ENCODE results near the gene ITGA7.

Gene ITGA7

DNA sequence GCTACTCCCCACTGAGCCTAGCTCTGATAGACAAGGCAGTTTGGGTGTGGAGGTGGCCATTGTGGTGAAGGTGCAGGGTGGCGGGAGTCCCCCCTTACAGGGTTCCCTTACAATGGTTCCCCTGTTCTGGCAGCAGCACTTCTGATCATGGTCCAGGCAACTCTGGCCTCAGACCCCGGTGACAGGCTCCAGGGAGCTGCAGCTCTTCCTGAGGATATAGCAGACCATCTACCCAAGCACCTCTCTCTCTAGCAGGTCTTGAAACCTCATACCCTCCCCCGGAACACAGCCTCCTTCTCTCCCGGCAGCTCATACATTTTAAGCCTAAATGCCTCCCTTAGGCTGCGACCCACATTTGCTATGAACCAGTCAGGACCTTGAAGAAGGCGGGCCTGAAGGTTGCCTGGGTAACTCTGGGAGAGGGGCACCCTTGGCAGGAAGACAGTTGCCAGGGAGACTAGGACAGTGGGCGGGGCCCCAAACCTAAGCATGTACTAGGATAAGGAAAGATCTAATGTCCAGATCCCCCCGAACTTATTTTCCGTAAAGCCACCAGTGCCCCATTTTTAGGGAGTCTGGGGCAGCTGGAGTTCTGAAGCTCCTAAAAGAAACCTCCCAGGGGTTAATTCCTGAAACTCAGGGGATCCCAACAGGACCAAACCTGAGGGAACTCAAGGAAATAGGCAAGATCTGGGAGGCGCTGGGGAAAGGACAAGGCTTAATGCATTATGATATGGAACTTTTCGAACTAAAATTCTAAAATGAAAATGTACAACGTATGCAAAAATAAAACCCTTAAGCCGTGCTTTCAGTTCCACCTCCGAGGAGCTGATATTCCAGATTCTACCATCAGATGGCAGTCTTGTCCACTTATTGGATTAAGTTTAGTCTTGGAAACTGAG, 30.7 kb upstream of the ITGA7 start:
- no peak for TF ChIP-seq ZNF274 (IDR thresholded peaks at IDR 0.05; ENCODE audit: low read depth, low read length)
- H3K4me3 ChIP-seq (ENCODE audit: low read length), result peak overlapping the region; percentile 94

DNA sequence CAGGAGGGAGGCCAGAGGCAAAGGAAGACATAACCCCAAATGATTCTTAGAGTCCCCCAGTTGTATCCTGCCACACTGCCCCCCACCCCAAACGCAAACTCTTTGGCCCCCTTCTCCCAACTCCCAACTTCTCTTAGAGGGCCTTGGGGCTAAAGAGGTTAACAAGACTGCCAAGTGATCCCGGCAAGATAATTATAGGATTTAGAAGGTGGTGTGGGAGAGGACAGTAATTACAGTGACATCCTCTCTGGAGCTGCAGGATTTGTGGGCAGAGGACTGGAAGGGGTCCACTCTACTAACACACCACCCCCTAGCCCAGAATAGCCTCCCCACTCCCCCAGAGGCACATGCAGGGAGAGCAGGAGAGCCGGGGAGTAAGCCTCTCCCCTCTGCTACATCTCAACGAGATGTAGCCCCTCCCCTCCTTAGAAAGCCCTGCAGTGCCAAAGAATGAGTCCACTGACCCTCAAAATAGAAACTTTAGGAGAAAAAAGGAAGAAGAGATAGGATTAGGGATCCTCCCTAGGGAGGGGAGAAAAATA, 29.9 kb upstream of the ITGA7 start:
- TF ChIP-seq ZNF274 (IDR thresholded peaks at IDR 0.05; ENCODE audit: low read depth, low read length), result no peak
- H3K4me3 ChIP-seq (ENCODE audit: low read length), result peak overlapping the region; percentile 94; the same call in 1 of the 2 replicates

DNA sequence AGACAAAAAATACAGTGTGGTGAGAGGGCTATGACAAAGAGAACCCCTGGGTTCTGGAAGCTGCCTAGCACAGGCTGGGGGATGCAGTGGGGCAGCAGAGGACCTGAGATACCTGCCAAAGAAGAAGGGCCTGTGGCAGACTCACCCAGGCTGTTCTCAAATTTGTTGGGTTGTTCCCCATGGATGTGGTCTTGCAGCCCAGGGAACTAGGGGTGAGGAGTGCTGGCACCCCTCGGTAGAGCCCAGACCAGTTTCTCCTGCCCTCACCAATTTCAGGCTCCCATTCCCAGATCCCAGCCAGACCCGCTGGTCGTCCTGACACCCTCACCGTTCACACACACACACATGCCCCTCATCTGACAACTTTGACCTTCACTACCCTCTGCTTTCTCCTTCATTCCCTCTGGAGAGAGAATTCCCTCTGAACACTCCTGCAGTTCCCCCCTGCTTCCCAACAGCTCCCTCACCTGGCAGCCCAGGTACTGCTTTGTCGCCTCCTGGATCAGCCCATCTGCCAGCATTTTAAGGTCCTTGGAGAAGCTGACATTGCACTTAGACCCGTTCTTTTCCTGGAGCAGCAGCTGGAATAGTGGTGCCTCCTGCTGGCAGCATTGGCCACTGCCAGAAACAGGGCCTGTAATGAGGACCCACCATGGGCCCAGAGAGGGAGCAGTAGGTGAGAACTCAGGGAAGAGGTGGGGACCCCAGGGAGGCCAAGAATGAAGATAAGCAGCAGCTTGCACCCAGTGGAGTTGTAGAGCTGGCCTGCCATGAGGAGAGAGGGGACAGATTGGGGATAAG, 29.3 kb upstream of the ITGA7 start:
- no peak overlapping the region for H3K4me3 ChIP-seq (ENCODE audit: low read length)
- no peak for TF ChIP-seq ZNF274 (IDR thresholded peaks at IDR 0.05; ENCODE audit: low read depth, low read length)

DNA sequence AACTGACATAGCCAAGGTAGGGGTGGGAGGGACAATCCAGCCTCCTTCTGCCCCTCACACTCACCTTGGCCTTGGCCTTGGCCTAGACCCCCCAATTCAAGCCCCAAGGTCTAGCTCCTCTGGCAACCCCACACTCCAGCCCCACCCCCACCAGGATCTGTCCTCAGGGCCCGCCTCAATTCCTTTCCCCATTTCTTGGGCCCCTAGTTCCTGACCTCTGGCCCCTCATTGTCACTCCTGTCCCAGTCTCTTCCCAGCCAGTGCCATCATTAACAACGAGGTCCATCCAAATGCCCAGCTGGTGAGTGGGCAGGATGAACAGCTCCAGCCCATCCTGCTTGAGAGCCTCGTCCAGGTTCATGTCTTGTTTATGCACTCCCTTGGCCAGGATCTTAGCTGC, 28.4 kb upstream of the ITGA7 start:
- no peak overlapping the region for H3K4me3 ChIP-seq (ENCODE audit: low read length)
- TF ChIP-seq ZNF274 (IDR thresholded peaks at IDR 0.05; ENCODE audit: low read depth, low read length), result no peak

DNA sequence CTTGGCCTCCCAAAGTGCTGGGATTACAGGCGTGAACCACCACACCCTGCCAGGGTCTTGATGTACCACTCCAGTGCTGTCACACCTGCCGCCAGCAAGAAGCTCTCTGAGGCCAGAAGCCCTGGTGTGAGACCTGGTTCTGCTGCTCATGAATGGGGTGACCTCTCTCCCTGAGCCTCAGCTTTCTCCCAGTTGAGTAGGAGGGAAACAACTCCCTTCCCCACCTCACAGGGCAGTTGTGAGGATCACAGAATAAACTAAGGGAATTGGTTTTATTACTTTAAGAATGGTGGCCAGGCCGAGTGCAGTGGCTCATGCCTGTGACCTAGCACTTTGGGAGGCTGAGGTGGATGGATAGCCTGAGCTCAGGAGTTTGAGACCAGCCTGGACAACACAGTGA, 26.9 kb upstream of the ITGA7 start:
- no peak overlapping the region for H3K4me3 ChIP-seq (ENCODE audit: low read length)
- TF ChIP-seq ZNF274 (IDR thresholded peaks at IDR 0.05; ENCODE audit: low read depth, low read length), result no peak

DNA sequence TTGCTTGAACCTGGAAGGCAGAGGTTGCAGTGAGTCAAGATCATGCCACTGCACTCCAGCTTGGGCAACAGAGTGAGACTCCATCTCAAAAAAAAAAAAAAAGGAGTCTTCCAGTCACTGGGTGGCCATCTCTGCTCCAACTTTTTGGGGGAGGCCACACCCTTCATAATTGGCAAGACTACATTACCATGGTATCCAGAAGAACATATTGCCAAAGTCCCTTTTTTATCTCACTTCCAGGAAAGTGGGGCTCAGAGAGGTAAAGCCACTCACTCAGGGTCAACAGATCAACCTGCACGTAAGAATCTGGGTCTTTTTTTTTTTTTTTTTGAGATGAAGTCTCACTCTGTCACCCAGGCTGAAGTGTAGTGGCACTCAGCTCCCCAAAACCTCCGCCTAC, 26.2 kb upstream of the ITGA7 start:
- H3K4me3 ChIP-seq (ENCODE audit: low read length), result no peak overlapping the region
- no peak for TF ChIP-seq ZNF274 (IDR thresholded peaks at IDR 0.05; ENCODE audit: low read depth, low read length)

DNA sequence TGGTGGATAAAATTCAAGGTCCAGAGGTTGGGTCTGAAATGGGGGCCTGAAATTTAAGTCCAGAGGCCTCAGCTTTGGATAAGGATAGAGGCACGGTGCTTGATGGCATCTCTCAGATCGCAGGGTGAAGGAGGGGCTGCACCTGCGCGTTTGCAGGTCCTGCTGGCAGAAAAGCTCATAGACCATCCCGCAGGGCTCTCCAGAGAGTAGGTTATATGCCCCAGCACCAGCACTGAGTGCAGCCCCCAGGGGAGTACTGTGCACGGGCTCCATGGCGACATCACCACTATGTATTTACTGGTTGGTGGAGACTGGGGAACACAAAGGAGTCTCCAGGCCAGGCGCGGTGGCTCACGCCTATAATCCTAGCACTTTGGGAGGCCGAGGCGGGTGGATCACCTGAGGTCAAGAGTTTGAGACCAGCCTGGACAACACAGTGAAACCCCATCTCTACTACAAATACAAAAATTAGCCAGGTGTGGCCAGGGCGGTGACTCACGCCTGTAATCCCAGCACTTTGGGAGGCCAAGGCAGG, 25.4 kb upstream of the ITGA7 start:
- no peak overlapping the region for H3K4me3 ChIP-seq (ENCODE audit: low read length)
- no peak for TF ChIP-seq ZNF274 (IDR thresholded peaks at IDR 0.05; ENCODE audit: low read depth, low read length)

DNA sequence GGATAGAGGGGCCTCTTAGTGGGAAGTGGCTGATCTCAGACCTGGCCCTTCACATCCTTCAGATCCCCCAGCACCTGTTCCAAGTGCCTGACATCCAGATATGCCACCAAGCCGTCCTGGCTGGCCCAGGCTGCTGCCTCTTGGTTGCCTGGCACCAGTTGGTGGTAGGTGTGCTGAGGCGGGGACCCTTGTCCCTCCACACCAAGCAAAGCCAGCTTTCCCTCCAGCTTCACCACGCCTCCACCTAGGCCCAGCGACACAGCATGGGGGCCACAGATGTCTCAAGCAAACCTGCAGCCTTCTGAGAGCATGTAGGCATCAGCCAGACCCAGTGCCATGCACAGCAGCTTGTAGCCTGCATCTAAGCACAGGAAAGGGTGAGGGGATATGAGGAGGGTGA, 24.6 kb upstream of the ITGA7 start:
- no peak for TF ChIP-seq ZNF274 (IDR thresholded peaks at IDR 0.05; ENCODE audit: low read depth, low read length)
- no peak overlapping the region for H3K4me3 ChIP-seq (ENCODE audit: low read length)

DNA sequence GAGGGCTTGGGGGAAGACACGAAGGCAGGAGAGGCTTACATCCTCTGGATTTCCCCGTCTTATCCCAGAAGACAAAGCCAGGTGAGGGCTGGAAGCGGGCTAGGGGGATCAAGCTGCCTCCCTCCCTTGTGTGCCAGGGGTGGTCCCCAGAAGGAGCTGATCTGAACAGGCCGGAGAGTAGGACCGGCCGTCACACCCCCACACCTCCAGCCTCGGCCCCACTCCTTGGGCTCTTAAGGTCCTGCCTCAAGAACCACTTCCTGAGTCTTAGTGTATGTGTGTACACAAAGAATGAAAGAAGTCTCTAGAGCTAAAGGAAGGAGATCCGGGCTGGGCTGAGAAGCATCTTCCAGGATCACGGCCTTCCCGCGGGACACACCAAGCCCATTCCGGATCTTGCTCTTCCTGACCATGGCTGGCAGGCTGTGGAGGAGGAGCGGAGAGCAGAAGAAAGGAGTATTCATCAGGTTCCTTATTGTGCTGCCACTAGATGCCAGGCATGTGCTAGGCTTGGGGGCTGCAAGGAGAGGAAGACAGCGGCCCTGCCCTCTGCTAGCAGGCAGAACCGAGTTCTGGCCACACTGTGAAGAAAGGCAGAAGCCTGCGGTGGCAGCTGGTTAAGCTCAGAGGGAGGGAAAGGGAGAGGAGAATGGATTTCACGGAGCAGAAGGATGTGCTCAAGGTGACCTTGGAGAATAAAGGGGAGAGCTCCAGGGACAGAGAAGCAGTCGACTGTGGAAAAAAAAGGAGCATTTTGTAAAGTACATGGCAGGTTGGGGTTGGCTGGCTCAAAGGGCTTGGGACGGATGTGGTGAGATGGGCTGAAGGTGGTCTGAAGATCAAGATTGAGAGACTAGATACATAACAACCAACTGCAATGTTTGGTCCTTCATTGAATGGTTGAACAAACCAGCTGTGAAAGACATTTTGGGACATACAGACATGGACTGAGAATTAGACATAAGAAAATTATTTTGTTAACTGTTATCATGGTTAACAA, 22.4 kb upstream of the ITGA7 start:
- H3K4me3 ChIP-seq (ENCODE audit: low read length), result peak overlapping the region; percentile 73; the same call in 1 of the 2 replicates
- no peak for TF ChIP-seq ZNF274 (IDR thresholded peaks at IDR 0.05; ENCODE audit: low read depth, low read length)

DNA sequence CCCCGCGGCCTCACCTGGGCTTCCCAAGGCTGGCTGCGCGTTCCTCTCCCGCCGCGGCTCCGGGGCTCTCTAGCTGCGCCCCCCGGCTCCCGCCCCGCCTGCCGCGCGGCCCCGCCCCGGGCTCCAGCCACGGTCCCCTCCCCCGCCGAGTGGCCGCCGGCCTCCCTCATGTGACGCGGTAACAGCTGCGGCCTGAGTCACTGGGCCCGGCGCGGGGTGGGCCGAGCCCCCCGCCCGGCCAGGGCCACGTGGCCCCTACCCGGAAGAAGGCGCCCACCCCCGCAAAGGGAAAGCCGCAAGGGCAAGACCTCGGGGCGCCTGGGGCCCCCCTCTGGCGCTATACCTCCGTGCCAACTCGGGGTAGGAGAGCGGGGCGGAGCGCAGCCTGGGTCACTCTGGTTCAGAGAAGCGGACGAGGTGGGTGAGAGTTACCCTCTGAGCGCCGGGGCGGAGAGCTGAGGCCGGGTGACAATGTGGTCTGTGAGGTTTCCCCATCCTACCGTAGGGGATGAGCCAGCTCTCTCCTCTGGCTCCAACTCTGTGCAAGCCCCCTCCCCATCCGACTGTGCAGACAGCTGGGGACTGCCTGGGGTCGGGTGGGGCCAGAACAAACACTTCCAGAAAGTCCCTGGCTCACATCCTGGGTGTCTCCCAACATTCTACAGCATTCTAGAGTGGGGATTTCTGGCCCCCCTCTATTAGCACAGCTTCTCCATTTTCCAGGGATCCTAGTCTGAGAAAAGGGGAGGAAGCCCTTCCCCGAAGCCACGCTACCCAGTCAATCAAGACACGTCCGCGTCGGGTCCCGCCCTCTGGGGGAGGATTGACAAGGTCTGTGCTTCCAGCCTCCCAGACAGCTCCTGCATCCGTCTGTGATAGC, 21.5 kb upstream of the ITGA7 start, which contains the start of gene CD63:
TSS of gene CD63 (minus strand) at position 71 of the 880 bp plus-strand sequence. CDS start 668 bp downstream, outside the sequence.
- H3K4me3 ChIP-seq (ENCODE audit: low read length), result peak within 1 kb of the TSS; percentile 73
- no peak for TF ChIP-seq ZNF274 (IDR thresholded peaks at IDR 0.05; ENCODE audit: low read depth, low read length)

DNA sequence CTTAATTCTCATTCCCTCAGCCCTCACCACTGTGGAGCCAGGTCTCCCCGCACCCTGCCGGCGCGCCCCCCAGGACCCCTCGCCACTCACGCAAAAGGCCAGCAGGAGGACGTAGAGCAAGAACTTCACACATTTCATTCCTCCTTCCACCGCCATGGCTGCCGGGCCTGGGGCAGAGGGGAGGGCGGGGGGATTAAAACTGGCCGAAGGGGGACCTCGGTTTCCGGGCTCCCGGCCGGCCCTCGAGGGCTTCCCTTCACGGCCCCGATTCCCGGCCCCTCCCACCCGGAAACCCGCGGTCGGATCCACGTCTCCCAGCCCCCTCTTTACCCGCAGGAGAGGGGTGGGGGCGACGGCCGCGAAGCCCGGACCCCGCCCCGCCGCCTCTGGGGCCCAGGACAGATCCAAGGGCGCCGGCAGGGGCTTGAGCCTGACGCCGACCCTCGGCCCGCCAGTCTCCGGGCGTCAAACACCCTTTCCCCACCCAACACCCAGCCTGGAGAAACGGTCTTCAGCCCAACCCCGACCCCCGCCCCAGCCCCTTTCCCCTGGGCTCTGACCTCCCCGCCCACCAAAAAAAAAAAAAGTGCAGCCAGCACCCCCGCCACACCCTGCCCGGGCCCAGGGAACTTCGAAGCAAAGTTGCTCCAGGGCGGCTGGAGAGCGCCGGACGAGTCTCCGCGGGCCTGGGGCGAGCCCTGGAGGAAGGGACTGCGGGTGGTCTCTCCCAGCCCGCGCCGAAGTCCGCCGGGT, 20.7 kb upstream of the ITGA7 start:
- peak overlapping the region; percentile 73 for H3K4me3 ChIP-seq (ENCODE audit: low read length)
- no peak for TF ChIP-seq ZNF274 (IDR thresholded peaks at IDR 0.05; ENCODE audit: low read depth, low read length)
